ENCODE results near the gene CDK17.

CDK17 gene

GRCh38 chr12:96399919-96400630, at the start of gene CDK17:
Gene CDK17 (minus strand): TSS chr12:96400439. CDS start chr12:96334836, 65,603 bp downstream.
- Histone ChIP-seq H3K9me3 (ENCODE audit: control insufficient read depth, low read length) (no peaks in the 10 kb centered on the region), H2AFZ (peak within 1 kb of the TSS; percentile 98), H3K79me2 (peaks cover 16% of the 10 kb centered on the region), H3K36me3 (ENCODE audit: control insufficient read depth, insufficient read depth, low read length) (no peaks in the 10 kb centered on the region), H3K27me3 (ENCODE audit: control insufficient read depth, insufficient read depth, low read length) (no peaks in the 10 kb centered on the region), H3K4me1 (peaks cover 15% of the 10 kb centered on the region), H3K4me3 (ENCODE audit: low read depth, low read length) (peak within 1 kb of the TSS; percentile 89), H3K4me2 (ENCODE audit: low read length) (peak within 1 kb of the TSS; percentile 99), H3K27ac (peak within 1 kb of the TSS; percentile 90), H3K9ac (peak within 1 kb of the TSS; percentile 41)
- peak; percentile 21 for TF ChIP-seq CTCF (IDR thresholded peaks at IDR 0.05)

- Histone ChIP-seq H2AFZ (no peak overlapping the region), H3K9me3 (ENCODE audit: control insufficient read depth, low read length) (no peaks in the 10 kb centered on the region), H3K9ac (no peak overlapping the region), H3K79me2 (no peaks in the 10 kb centered on the region), H3K27ac (no peak overlapping the region), H3K4me2 (ENCODE audit: low read length) (no peak overlapping the region), H3K27me3 (ENCODE audit: control insufficient read depth, insufficient read depth, low read length) (no peaks in the 10 kb centered on the region), H3K4me3 (ENCODE audit: low read depth, low read length) (no peak overlapping the region), H3K4me1 (no peaks in the 10 kb centered on the region), H3K36me3 (ENCODE audit: control insufficient read depth, insufficient read depth, low read length) (no peaks in the 10 kb centered on the region)
- no peak for TF ChIP-seq CTCF (IDR thresholded peaks at IDR 0.05)
Measured at GRCh38 chr12:96448300-96448699, 48.1 kb upstream of the CDK17 start.

- no peak for TF ChIP-seq CTCF (IDR thresholded peaks at IDR 0.05)
- no peak overlapping the region for H2AFZ ChIP-seq
- no peak overlapping the region for H3K4me2 ChIP-seq (ENCODE audit: low read length)
- no peak overlapping the region for H3K9ac ChIP-seq
- no peaks in the 10 kb centered on the region for H3K79me2 ChIP-seq
- no peak overlapping the region for H3K4me3 ChIP-seq (ENCODE audit: low read depth, low read length)
- no peaks in the 10 kb centered on the region for H3K27me3 ChIP-seq (ENCODE audit: control insufficient read depth, insufficient read depth, low read length)
- no peaks in the 10 kb centered on the region for H3K4me1 ChIP-seq
- no peaks in the 10 kb centered on the region for H3K36me3 ChIP-seq (ENCODE audit: control insufficient read depth, insufficient read depth, low read length)
- no peak overlapping the region for H3K27ac ChIP-seq
- H3K9me3 ChIP-seq (ENCODE audit: control insufficient read depth, low read length), result no peaks in the 10 kb centered on the region
Measured at GRCh38 chr12:96447256-96447655, 47.0 kb upstream of the CDK17 start.

- H3K4me2 ChIP-seq (ENCODE audit: low read length), result no peak overlapping the region
- no peak for TF ChIP-seq CTCF (IDR thresholded peaks at IDR 0.05)
- H3K9me3 ChIP-seq (ENCODE audit: control insufficient read depth, low read length), result no peaks in the 10 kb centered on the region
- no peaks in the 10 kb centered on the region for H3K79me2 ChIP-seq
- peak overlapping the region; percentile 29 for H2AFZ ChIP-seq
- peak overlapping the region; percentile 80 for H3K27ac ChIP-seq
- no peak overlapping the region for H3K9ac ChIP-seq
- no peaks in the 10 kb centered on the region for H3K27me3 ChIP-seq (ENCODE audit: control insufficient read depth, insufficient read depth, low read length)
- H3K36me3 ChIP-seq (ENCODE audit: control insufficient read depth, insufficient read depth, low read length), result no peaks in the 10 kb centered on the region
- no peaks in the 10 kb centered on the region for H3K4me1 ChIP-seq
- H3K4me3 ChIP-seq (ENCODE audit: low read depth, low read length), result no peak overlapping the region
Measured at GRCh38 chr12:96445691-96446583, 45.7 kb upstream of the CDK17 start.
